Liver (tissue), 9 donors: Measurements from ENCODE around the gene GPR176. TPM values are rescaled to one million over a fixed set of nuclear protein-coding genes. Genes with fewer than 3 reads are reported as not detected.

Experiments used
- DNase-seq: peaks from one replicate; pipeline ENCODE4 v3.0.0-alpha.2; 2017; ENCODE audit warnings: low spot score
- H3K27ac ChIP-seq, 2 donors: one replicate each; pipeline ENCODE4 v1.7.0; 2013; ENCODE audit warnings: inconsistent platforms in 2 of 2, low read length in 2 of 2, control low read depth in 1 of 2, low read depth in 1 of 2, mild to moderate bottlenecking in 1 of 2
- H3K27me3 ChIP-seq, 4 donors: one replicate each; pipeline versions ENCODE4 v1.6.1 to v1.7.0; 2013; ENCODE audit warnings: low read length in 3 of 4, inconsistent platforms in 1 of 4, mild to moderate bottlenecking in 1 of 4, moderate library complexity in 1 of 4; ENCODE audit not compliant: control insufficient read depth in 4 of 4, insufficient read depth in 4 of 4
- H3K36me3 ChIP-seq, 4 donors: one replicate each; pipeline versions ENCODE4 v1.6.1 to v1.7.0; 2013; ENCODE audit warnings: low read length in 3 of 4, mild to moderate bottlenecking in 3 of 4, low read depth in 1 of 4, moderate library complexity in 1 of 4; ENCODE audit not compliant: control insufficient read depth in 4 of 4, insufficient read depth in 3 of 4
- H3K4me1 ChIP-seq, 4 donors: one replicate each; pipeline versions ENCODE4 v1.6.1 to v1.7.0; 2013; ENCODE audit warnings: low read length in 3 of 4, mild to moderate bottlenecking in 3 of 4, moderate library complexity in 1 of 4; ENCODE audit not compliant: control insufficient read depth in 4 of 4, insufficient read depth in 4 of 4
- H3K4me3 ChIP-seq, 3 donors: one replicate each; pipeline versions ENCODE4 v1.6.1 to v1.7.0; 2013; ENCODE audit warnings: low read length in 3 of 3, control low read depth in 1 of 3, low read depth in 1 of 3, mild to moderate bottlenecking in 1 of 3
- H3K9ac ChIP-seq, 2 donors: one replicate each; pipeline ENCODE4 v1.7.0; 2013; ENCODE audit warnings: low read length in 2 of 2, mild to moderate bottlenecking in 2 of 2, moderate library complexity in 2 of 2, control low read depth in 1 of 2, low read depth in 1 of 2
- H3K9me3 ChIP-seq, 4 donors: one replicate each; pipeline versions ENCODE4 v1.6.1 to v1.7.0; 2013; ENCODE audit warnings: low read length in 3 of 4; ENCODE audit not compliant: control insufficient read depth in 4 of 4
- ATF3 ChIP-seq: IDR thresholded peaks from 2 replicates; pipeline ENCODE4 v1.6.1; 2016; ENCODE audit warnings: antibody characterized with exemption
- EGR1 ChIP-seq, 2 donors: IDR thresholded peaks; 2 replicates each; pipeline ENCODE4 v1.6.1; 2016 to 2018; ENCODE audit warnings: antibody characterized with exemption in 2 of 2, low read depth in 2 of 2
- FOXA1 ChIP-seq: IDR thresholded peaks from 2 replicates; pipeline ENCODE4 v1.6.1; 2016; ENCODE audit warnings: antibody characterized with exemption
- FOXA2 ChIP-seq: IDR thresholded peaks from 2 replicates; pipeline ENCODE4 v1.6.1; 2016; ENCODE audit warnings: antibody characterized with exemption
- GABPA ChIP-seq, 2 donors: IDR thresholded peaks in 1 of 2; conservative IDR thresholded peaks in 1 of 2; 2 replicates each; pipeline ENCODE4 v1.6.1; 2016; ENCODE audit warnings: antibody characterized with exemption in 2 of 2, mild to moderate bottlenecking in 1 of 2, moderate library complexity in 1 of 2
- HNF4A ChIP-seq, 2 donors: conservative IDR thresholded peaks; 2 replicates each; pipeline ENCODE4 v1.6.1; 2016; ENCODE audit warnings: antibody characterized with exemption in 2 of 2, mild to moderate bottlenecking in 2 of 2
- HNF4G ChIP-seq: IDR thresholded peaks from 2 replicates; pipeline ENCODE4 v1.6.1; 2016; ENCODE audit warnings: antibody characterized with exemption
- JUND ChIP-seq, 2 donors: IDR thresholded peaks; 2 replicates each; pipeline ENCODE4 v1.6.1; 2016; ENCODE audit warnings: antibody characterized with exemption in 2 of 2
- NR2F2 ChIP-seq: IDR thresholded peaks from 2 replicates; pipeline ENCODE4 v1.6.1; 2016; ENCODE audit warnings: antibody characterized with exemption
- RAD21 ChIP-seq, 2 donors: IDR thresholded peaks; 2 replicates each; pipeline ENCODE4 v1.6.1; 2016; ENCODE audit warnings: antibody characterized with exemption in 2 of 2, mild to moderate bottlenecking in 2 of 2
- RXRA ChIP-seq, 2 donors: IDR thresholded peaks; 2 replicates each; pipeline ENCODE4 v1.6.1; 2017 to 2018; ENCODE audit warnings: antibody characterized with exemption in 2 of 2, mild to moderate bottlenecking in 1 of 2
- SP1 ChIP-seq: IDR thresholded peaks from 2 replicates; pipeline ENCODE4 v1.6.1; 2018; ENCODE audit warnings: antibody characterized with exemption, mild to moderate bottlenecking
- TAF1 ChIP-seq: conservative IDR thresholded peaks from 2 replicates; pipeline ENCODE4 v1.6.1; 2016; ENCODE audit warnings: antibody characterized with exemption, mild to moderate bottlenecking
- ZBTB33 ChIP-seq: IDR thresholded peaks from 2 replicates; pipeline ENCODE4 v1.6.1; 2016; ENCODE audit warnings: antibody characterized with exemption
- WGBS: extraction: QIAGEN DNeasy Blood & Tissue Kit; methylation state at CpG from one replicate; pipeline ENCODE4 v1.1.7; 2013; 5-methylcytosine and 5-hydroxymethylcytosine counted together
- polyA plus RNA-seq, 2 donors: library from polyadenylated mRNA; stranded (reverse) in 1 of 2; unstranded in 1 of 2; fragments of 200-250 nt in 1 of 2; fragments of >200 nt in 1 of 2; fragmentation: Nextera tagmentation in 1 of 2; extraction: Ambion mirVana in 1 of 2; gene quantifications; one replicate each; pipeline versions ENCODE4 v1.2.1 to v1.2.3, GENCODE V29; 2013 to 2015
- total RNA-seq, 2 donors: library from RNA; depleted of rRNA; stranded (reverse); fragments of >200 nt; gene quantifications; one replicate each; pipeline ENCODE4 v1.2.3, GENCODE V29; 2014
- TF ChIP-seq, protein P1 (sequence below): IDR thresholded peaks from 2 replicates; pipeline ENCODE4 v1.6.1; 2016; ENCODE audit warnings: antibody characterized with exemption, mild to moderate bottlenecking
- TF ChIP-seq, protein P2 (sequence below): fragments of 150-350 bp; IDR thresholded peaks from 2 replicates; pipeline ENCODE4 v1.5.1; 2017; ENCODE audit warnings: improper control_type of control experiment, low read depth, low read length; ENCODE audit not compliant: missing input control
- donor health status: healthy.
- donor health status: healthy.
- donor health status: healthy.
- donor health status: healthy.
- donor health status: healthy.

GPR176 gene
- total and polyA plus RNA-seq, 4 donors, result 0.44 to 1.7 (median 1.4) TPM

DNA sequence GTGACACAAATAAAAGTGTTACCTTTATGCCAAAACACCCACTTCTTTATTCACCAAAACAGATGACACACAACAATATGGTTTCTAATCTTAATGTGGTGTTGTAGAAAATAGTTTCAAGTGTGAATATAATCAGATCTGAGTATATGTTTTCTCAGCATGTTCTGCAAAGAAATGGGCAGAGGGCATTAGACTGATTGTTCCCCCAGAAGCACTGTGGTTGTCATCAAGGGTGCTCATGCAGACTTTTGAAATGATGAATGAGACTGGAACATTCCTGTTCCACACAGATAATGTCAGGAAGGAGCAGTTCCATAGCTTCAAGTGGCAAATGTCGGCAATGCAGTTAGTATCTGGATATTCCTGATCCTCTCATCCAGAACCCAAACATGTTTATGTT is 37.5 kb downstream of the GPR176 start:
- 89% methylated on average over 1 of the region's 1 CpG for WGBS
- no peaks in the 10 kb centered on the region for H3K9me3 ChIP-seq

GRCh38 chr15:39881790-39882189 is 38.3 kb downstream of the GPR176 start:
- Histone ChIP-seq H3K27me3 (no peaks in the 10 kb centered on the region), H3K36me3 (no peaks in the 10 kb centered on the region), H3K27ac (no peak overlapping the region), H3K4me3 (no peak overlapping the region), H3K9me3 (no peaks in the 10 kb centered on the region), H3K4me1 (peaks cover 0 to 10% (median 10%) of the 10 kb centered on the region in 4 donors), H3K9ac (no peak overlapping the region)
- TF ChIP-seq RAD21 (IDR thresholded peaks at IDR 0.05) (no peak), NR2F2 (no peak), TAF1 (no peak)
- TF ChIP-seq, protein P1, sequence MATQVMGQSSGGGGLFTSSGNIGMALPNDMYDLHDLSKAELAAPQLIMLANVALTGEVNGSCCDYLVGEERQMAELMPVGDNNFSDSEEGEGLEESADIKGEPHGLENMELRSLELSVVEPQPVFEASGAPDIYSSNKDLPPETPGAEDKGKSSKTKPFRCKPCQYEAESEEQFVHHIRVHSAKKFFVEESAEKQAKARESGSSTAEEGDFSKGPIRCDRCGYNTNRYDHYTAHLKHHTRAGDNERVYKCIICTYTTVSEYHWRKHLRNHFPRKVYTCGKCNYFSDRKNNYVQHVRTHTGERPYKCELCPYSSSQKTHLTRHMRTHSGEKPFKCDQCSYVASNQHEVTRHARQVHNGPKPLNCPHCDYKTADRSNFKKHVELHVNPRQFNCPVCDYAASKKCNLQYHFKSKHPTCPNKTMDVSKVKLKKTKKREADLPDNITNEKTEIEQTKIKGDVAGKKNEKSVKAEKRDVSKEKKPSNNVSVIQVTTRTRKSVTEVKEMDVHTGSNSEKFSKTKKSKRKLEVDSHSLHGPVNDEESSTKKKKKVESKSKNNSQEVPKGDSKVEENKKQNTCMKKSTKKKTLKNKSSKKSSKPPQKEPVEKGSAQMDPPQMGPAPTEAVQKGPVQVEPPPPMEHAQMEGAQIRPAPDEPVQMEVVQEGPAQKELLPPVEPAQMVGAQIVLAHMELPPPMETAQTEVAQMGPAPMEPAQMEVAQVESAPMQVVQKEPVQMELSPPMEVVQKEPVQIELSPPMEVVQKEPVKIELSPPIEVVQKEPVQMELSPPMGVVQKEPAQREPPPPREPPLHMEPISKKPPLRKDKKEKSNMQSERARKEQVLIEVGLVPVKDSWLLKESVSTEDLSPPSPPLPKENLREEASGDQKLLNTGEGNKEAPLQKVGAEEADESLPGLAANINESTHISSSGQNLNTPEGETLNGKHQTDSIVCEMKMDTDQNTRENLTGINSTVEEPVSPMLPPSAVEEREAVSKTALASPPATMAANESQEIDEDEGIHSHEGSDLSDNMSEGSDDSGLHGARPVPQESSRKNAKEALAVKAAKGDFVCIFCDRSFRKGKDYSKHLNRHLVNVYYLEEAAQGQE, result no peak
- DNase-seq, result no peak
- 52% methylated on average over 1 of the region's 1 CpG for WGBS

More for the DNA sequence above, 37.5 kb downstream of the GPR176 start:
- no peak overlapping the region for H3K27ac ChIP-seq
- H3K36me3 ChIP-seq, result no peaks in the 10 kb centered on the region
- H3K27me3 ChIP-seq, result no peaks in the 10 kb centered on the region
- DNase-seq, result no peak
- TF ChIP-seq RAD21 (IDR thresholded peaks at IDR 0.05) (no peak), FOXA1 (no peak), NR2F2 (no peak), HNF4G (no peak), GABPA (IDR thresholded peaks at IDR 0.05 in 1 of 2, conservative IDR thresholded peaks at IDR 0.05 in 1 of 2) (no peak), RXRA (IDR thresholded peaks at IDR 0.05) (no peak)
- no peak overlapping the region for H3K9ac ChIP-seq
- no peak overlapping the region for H3K4me3 ChIP-seq
- peaks cover 0 to 12% (median 10%) of the 10 kb centered on the region in 4 donors for H3K4me1 ChIP-seq

- Histone ChIP-seq H3K4me3 (no peak overlapping the region), H3K27me3 (no peaks in the 10 kb centered on the region), H3K9ac (no peak overlapping the region), H3K9me3 (no peaks in the 10 kb centered on the region), H3K27ac (no peak overlapping the region), H3K4me1 (peaks cover 0 to 10% (median 10%) of the 10 kb centered on the region in 4 donors), H3K36me3 (no peaks in the 10 kb centered on the region)
- WGBS, result 99% methylated on average over 3 of the region's 3 CpGs
- no peak for DNase-seq
- TF ChIP-seq, protein P2, sequence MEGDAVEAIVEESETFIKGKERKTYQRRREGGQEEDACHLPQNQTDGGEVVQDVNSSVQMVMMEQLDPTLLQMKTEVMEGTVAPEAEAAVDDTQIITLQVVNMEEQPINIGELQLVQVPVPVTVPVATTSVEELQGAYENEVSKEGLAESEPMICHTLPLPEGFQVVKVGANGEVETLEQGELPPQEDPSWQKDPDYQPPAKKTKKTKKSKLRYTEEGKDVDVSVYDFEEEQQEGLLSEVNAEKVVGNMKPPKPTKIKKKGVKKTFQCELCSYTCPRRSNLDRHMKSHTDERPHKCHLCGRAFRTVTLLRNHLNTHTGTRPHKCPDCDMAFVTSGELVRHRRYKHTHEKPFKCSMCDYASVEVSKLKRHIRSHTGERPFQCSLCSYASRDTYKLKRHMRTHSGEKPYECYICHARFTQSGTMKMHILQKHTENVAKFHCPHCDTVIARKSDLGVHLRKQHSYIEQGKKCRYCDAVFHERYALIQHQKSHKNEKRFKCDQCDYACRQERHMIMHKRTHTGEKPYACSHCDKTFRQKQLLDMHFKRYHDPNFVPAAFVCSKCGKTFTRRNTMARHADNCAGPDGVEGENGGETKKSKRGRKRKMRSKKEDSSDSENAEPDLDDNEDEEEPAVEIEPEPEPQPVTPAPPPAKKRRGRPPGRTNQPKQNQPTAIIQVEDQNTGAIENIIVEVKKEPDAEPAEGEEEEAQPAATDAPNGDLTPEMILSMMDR, result no peak
- TF ChIP-seq SP1 (no peak), FOXA2 (no peak), FOXA1 (no peak), RAD21 (IDR thresholded peaks at IDR 0.05) (no peak), NR2F2 (no peak), ZBTB33 (no peak), HNF4G (no peak), JUND (IDR thresholded peaks at IDR 0.05) (no peak), HNF4A (conservative IDR thresholded peaks at IDR 0.05) (no peak), ATF3 (no peak), EGR1 (IDR thresholded peaks at IDR 0.05; ENCODE audit: low read depth in 2 of 2) (no peak)
- TF ChIP-seq, protein P1, result no peak
These were observed 39.2 kb downstream of the GPR176 start for GRCh38 chr15:39880718-39881387.
